HepG2 (cell line): ENCODE data around the gene SDHAF1. TPM values are rescaled to one million over a fixed set of nuclear protein-coding genes. Genes with fewer than 3 reads are reported as not detected.

Source experiments
- CREBL2 ChIP-seq: sonication (generic); formaldehyde crosslinking; IDR thresholded peaks from 2 replicates; pipeline ENCODE4 v1.8.1; 2023; ENCODE audit warnings: missing genetic modification reagents, mild to moderate bottlenecking, borderline replicate concordance
- HNRNPH1 ChIP-seq: fragments of 200-400 bp; formaldehyde crosslinking; optimal IDR thresholded peaks from 2 replicates; pipeline ENCODE3; 2017; ENCODE audit warnings: mild to moderate bottlenecking, low read depth, low read length
- IKZF5 ChIP-seq: IDR thresholded peaks from 2 replicates; pipeline ENCODE4 v1.6.1; 2018; ENCODE audit warnings: missing genetic modification reagents, mild to moderate bottlenecking, missing compliant biosample characterization
- KLF6 ChIP-seq: IDR thresholded peaks from 2 replicates; pipeline ENCODE4 v1.8.0; 2016; ENCODE audit warnings: missing biosample characterization, missing genetic modification reagents
- NFATC3 ChIP-seq: sonication (generic); formaldehyde crosslinking; IDR thresholded peaks from 2 replicates; pipeline ENCODE4 v1.5.1; 2020; ENCODE audit warnings: mild to moderate bottlenecking, missing genetic modification reagents
- PAX8 ChIP-seq: sonication (generic); formaldehyde crosslinking; IDR thresholded peaks from 2 replicates; pipeline ENCODE4 v1.8.0; 2022; ENCODE audit warnings: mild to moderate bottlenecking, missing genetic modification reagents, borderline replicate concordance
- RFX5 ChIP-seq: IDR thresholded peaks from 2 replicates; pipeline ENCODE4 v1.6.1; 2011; ENCODE audit warnings: low read depth, low read length, improper control_type of control experiment
- SOX5 ChIP-seq: IDR thresholded peaks from 2 replicates; pipeline ENCODE4 v1.6.1; 2016; ENCODE audit warnings: borderline replicate concordance
- ZNF329 ChIP-seq: sonication (generic); formaldehyde crosslinking; IDR thresholded peaks from 2 replicates; pipeline ENCODE4 v1.9.0; 2021; ENCODE audit warnings: low read depth, mild to moderate bottlenecking, missing genetic modification reagents
- ZNF790 ChIP-seq: sonication (generic); formaldehyde crosslinking; IDR thresholded peaks from 2 replicates; pipeline ENCODE4 v1.8.0; 2022; ENCODE audit warnings: missing genetic modification reagents, mild to moderate bottlenecking, borderline replicate concordance
- ZSCAN20 ChIP-seq: sonication (generic); formaldehyde crosslinking; IDR thresholded peaks from 2 replicates; pipeline ENCODE4 v1.4.0; 2020; ENCODE audit warnings: missing genetic modification reagents, mild to moderate bottlenecking, borderline replicate concordance
- polyA plus RNA-seq, 8 experiments: library from polyadenylated mRNA; depleted of rRNA in 3 of 8; stranded (reverse) in 7 of 8; unstranded in 1 of 8; fragments of >200 nt; fragmentation: Illumina TruSeq in 4 of 8; extraction: Trizol in 4 of 8; gene quantifications; 2 replicates each; pipeline versions ENCODE4 v1.2.1 to v1.2.3, GENCODE V29; 2011 to 2016; ENCODE audit warnings: low read depth in 4 of 8, missing spikeins in 1 of 8, mixed read lengths in 1 of 8; ENCODE audit not compliant: insufficient read depth in 1 of 8
- total RNA-seq, 5 experiments: library from RNA; depleted of rRNA; stranded (reverse); fragments of >200 nt; fragmentation: Illumina TruSeq; extraction: Trizol; gene quantifications; 2 replicates each; pipeline ENCODE4 v1.2.3, GENCODE V29; 2016; ENCODE audit warnings: low read depth in 1 of 5
- TF ChIP-seq, protein P1 (sequence below): sonication (generic); formaldehyde crosslinking; IDR thresholded peaks from 2 replicates; pipeline ENCODE4 v1.5.0; 2020; ENCODE audit warnings: missing genetic modification reagents, mild to moderate bottlenecking, borderline replicate concordance

Gene SDHAF1
- total and polyA plus RNA-seq, 2 of the 13 experiments (the other 11 are each of a cell fraction or from before 2014, with no cell fraction given): 17.8 to 22.8 TPM

DNA sequence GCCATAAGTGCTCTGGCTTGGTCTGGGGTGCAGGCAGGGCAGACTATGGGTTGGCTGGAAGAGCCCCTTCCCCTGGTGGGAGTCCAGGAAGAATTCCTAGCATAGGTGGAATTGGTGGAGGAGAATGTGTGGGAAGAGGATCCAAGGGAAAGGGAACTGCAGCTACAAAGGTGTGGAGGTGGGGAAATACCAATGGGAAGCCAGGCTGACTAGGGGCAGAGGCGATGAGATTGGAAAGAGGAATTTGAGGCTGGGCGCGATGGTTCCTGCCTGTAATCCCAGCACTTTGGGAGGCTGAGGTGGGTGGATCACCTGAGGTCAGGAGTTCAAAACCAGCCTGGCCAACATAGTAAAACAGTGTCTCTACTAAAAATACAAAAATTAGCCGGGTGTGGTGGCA, 4.8 kb upstream of the SDHAF1 start (continued):
- TF ChIP-seq RFX5 (no peak), CREBL2 (CRISPR knock-in tag) (no peak), ZNF329 (CRISPR knock-in tag) (no peak), PAX8 (CRISPR knock-in tag) (no peak), ZSCAN20 (CRISPR knock-in tag) (no peak), SOX5 (CRISPR knock-in tag) (no peak), ZNF790 (CRISPR knock-in tag) (no peak), IKZF5 (CRISPR knock-in tag) (no peak), KLF6 (CRISPR knock-in tag) (no peak), NFATC3 (no peak), HNRNPH1 (no peak)
- TF ChIP-seq, protein P1, sequence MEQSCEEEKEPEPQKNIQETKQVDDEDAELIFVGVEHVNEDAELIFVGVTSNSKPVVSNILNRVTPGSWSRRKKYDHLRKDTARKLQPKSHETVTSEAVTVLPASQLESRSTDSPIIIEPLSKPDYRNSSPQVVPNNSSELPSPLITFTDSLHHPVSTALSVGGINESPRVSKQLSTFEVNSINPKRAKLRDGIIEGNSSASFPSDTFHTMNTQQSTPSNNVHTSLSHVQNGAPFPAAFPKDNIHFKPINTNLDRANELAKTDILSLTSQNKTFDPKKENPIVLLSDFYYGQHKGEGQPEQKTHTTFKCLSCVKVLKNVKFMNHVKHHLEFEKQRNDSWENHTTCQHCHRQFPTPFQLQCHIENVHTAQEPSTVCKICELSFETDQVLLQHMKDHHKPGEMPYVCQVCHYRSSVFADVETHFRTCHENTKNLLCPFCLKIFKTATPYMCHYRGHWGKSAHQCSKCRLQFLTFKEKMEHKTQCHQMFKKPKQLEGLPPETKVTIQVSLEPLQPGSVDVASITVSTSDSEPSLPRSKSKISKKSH (CRISPR knock-in tag): no peak
